Measurements from ENCODE around the gene RAD51B. TPM values are rescaled to one million over a fixed set of nuclear protein-coding genes. Genes with fewer than 3 reads are reported as not detected.

RAD51B gene
- total RNA-seq, 4 donors from 2014 or later: 5.0 to 31.8 (median 20.6) TPM

- peaks cover 0 to 3% (median 0%) of the 10 kb centered on the region in 4 donors for H3K4me1 ChIP-seq
- in situ Hi-C loops (cut with MboI; ENCODE audit: low pct_ligation_motif_present in 1 of 4, low pct_unique_long_range_greater_than_20kb in 1 of 4, low sequenced_read_pairs in 3 of 4): no loop called here
- intact Hi-C loops (cut with DNase I; ENCODE audit: low total_unique reads): no loop called here
- H3K27ac ChIP-seq: peak overlapping the region in 1 of 4 donors; percentile 39
- no peaks in the 10 kb centered on the region for H3K27me3 ChIP-seq
- no peaks in the 10 kb centered on the region for H3K9me3 ChIP-seq
- no peak overlapping the region for H3K4me3 ChIP-seq
- TF ChIP-seq, protein P1, sequence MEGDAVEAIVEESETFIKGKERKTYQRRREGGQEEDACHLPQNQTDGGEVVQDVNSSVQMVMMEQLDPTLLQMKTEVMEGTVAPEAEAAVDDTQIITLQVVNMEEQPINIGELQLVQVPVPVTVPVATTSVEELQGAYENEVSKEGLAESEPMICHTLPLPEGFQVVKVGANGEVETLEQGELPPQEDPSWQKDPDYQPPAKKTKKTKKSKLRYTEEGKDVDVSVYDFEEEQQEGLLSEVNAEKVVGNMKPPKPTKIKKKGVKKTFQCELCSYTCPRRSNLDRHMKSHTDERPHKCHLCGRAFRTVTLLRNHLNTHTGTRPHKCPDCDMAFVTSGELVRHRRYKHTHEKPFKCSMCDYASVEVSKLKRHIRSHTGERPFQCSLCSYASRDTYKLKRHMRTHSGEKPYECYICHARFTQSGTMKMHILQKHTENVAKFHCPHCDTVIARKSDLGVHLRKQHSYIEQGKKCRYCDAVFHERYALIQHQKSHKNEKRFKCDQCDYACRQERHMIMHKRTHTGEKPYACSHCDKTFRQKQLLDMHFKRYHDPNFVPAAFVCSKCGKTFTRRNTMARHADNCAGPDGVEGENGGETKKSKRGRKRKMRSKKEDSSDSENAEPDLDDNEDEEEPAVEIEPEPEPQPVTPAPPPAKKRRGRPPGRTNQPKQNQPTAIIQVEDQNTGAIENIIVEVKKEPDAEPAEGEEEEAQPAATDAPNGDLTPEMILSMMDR (IDR thresholded peaks at IDR 0.05): no peak
- TF ChIP-seq POLR2AphosphoS5 (IDR thresholded peaks at IDR 0.05): no peak
- no peak for TF ChIP-seq EP300 (IDR thresholded peaks at IDR 0.05; ENCODE audit: low read depth)
- TF ChIP-seq POLR2A (IDR thresholded peaks at IDR 0.05): no peak
- no peak for DNase-seq
- no peaks in the 10 kb centered on the region for H3K36me3 ChIP-seq
Observed at GRCh38 chr14:67918838-67919237, 99.3 kb downstream of the RAD51B start.

DNA sequence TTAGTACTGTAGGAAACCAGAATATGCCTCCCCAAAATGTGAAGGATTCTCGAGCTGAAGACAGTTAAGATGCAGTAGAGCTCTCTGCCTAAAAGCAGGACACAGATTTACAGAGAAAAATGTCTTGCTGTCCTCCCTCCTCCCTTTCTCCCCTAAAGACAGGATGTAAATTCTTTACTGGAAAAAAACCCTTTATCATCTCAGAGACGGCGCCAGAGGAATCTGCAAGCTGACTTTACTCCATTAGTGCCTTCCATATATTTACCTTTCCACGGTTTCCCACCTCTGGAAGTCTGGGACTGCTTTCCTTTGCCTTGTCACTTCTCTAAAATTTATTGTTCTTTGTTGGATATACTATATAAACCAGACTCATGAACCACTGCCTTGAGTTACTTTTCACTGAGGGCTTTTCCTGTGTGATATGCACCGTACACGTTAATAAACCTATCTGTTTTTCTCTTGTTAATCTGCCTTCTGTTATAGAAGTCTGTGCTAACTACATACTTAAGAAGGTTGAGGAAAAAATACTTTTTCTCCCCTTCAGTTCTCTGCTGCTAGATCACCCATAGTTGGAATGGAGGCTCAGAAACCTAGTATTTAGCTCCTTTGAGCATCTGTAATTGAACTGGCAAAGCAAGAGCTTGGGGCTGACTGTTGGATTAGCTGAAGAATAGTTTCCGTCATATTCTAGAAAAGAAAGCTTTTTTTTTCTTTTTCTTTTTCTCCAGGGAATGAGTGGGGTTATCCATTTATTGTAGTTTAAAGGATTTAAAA, 99.9 kb downstream of the RAD51B start:
- no peak for DNase-seq
- Histone ChIP-seq H3K4me1 (peaks cover 0 to 3% (median 0%) of the 10 kb centered on the region in 4 donors), H3K27ac (peak overlapping the region in 2 of 4 donors; percentile 26 to 39), H3K27me3 (no peaks in the 10 kb centered on the region), H3K4me3 (no peak overlapping the region), H3K36me3 (no peaks in the 10 kb centered on the region), H3K9me3 (no peaks in the 10 kb centered on the region)
- in situ Hi-C loops (cut with MboI; ENCODE audit: low pct_ligation_motif_present in 1 of 4, low pct_unique_long_range_greater_than_20kb in 1 of 4, low sequenced_read_pairs in 3 of 4): no loop called here
- TF ChIP-seq POLR2A (IDR thresholded peaks at IDR 0.05): no peak
- TF ChIP-seq, protein P1 (IDR thresholded peaks at IDR 0.05): no peak
- WGBS, 2 donors (ENCODE audit: low coverage in 1 of 2): 57 to 63% methylated on average over 4 to 7 of the region's 7 CpGs
- intact Hi-C loops (cut with DNase I; ENCODE audit: low total_unique reads): no loop called here

- in situ Hi-C loops (cut with MboI; ENCODE audit: low pct_ligation_motif_present in 1 of 4, low pct_unique_long_range_greater_than_20kb in 1 of 4, low sequenced_read_pairs in 3 of 4) (loop anchor here in 3 of 4 donors (25.0 kb wide), 2 partner anchors 310 to 610 kb away; no protein-coding TSS in a partner anchor), intact Hi-C loops (cut with DNase I; ENCODE audit: low total_unique reads) (no loop called here)
- TF ChIP-seq, protein P1 (IDR thresholded peaks at IDR 0.05): no peak
- TF ChIP-seq POLR2AphosphoS5 (IDR thresholded peaks at IDR 0.05) (no peak), EP300 (IDR thresholded peaks at IDR 0.05; ENCODE audit: low read depth) (no peak), POLR2A (IDR thresholded peaks at IDR 0.05) (no peak)
- Histone ChIP-seq H3K36me3 (no peaks in the 10 kb centered on the region), H3K4me3 (no peak overlapping the region), H3K27ac (no peak overlapping the region), H3K9me3 (peaks cover 4 to 6% of the 10 kb centered on the region in 2 donors), H3K4me1 (no peaks in the 10 kb centered on the region), H3K27me3 (no peaks in the 10 kb centered on the region)
- DNase-seq: no peak
- 93% methylated on average over 3 of the region's 3 CpGs; no CpG with 5 or more reads in 1 of the 2 donors for WGBS, 2 donors (ENCODE audit: low coverage in 1 of 2)
Observed at GRCh38 chr14:67926821-67927220, 107.2 kb downstream of the RAD51B start.

DNA sequence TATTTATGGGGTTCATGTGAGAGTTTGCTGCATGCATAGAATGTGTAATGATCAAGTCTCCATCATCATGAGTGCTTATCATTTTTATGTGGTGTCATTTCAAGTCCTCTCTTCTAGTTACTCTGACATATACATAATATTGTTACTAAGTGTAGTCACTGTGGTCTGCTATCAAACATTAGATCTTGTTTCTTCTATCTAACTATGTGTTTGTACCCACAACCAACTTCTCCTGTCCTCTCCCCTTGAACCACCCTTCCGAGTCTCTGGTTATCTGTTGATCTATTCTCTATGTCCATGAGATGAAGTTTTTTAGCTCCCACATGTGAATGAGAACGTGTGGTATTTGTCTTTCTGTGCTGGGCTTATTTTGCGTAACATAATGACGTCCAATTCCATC, 107.7 kb downstream of the RAD51B start:
- Histone ChIP-seq H3K4me1 (no peaks in the 10 kb centered on the region), H3K27me3 (no peaks in the 10 kb centered on the region), H3K36me3 (no peaks in the 10 kb centered on the region), H3K9me3 (peaks cover 4 to 6% of the 10 kb centered on the region in 2 donors), H3K27ac (no peak overlapping the region), H3K4me3 (no peak overlapping the region)
- in situ Hi-C loops (cut with MboI; ENCODE audit: low pct_ligation_motif_present in 1 of 4, low pct_unique_long_range_greater_than_20kb in 1 of 4, low sequenced_read_pairs in 3 of 4) (loop anchor here in 3 of 4 donors (25.0 kb wide), 2 partner anchors 310 to 610 kb away; no protein-coding TSS in a partner anchor), intact Hi-C loops (cut with DNase I; ENCODE audit: low total_unique reads) (no loop called here)
- DNase-seq: no peak
- TF ChIP-seq EP300 (IDR thresholded peaks at IDR 0.05; ENCODE audit: low read depth) (no peak), POLR2AphosphoS5 (IDR thresholded peaks at IDR 0.05) (no peak), POLR2A (IDR thresholded peaks at IDR 0.05) (no peak)
- TF ChIP-seq, protein P1 (IDR thresholded peaks at IDR 0.05): no peak
- 90 to 93% methylated on average over 4 of the region's 4 CpGs for WGBS, 2 donors (ENCODE audit: low coverage in 1 of 2)
